GM19043 (cell line): ENCODE measurements around the gene VASH2.
"Not testable (repeated sequence)": the region's sequence is repeated elsewhere in the genome, so short reads cannot be mapped to it uniquely, and the experiment has no call there.

Source experiments
- ATAC-seq: cut with Tn5 transposase; IDR thresholded peaks from one replicate; pipeline ENCODE4 v1.9.1; 2021; ENCODE audit warnings: low read depth; ENCODE audit not compliant: unreplicated experiment

The VASH2 gene

DNA sequence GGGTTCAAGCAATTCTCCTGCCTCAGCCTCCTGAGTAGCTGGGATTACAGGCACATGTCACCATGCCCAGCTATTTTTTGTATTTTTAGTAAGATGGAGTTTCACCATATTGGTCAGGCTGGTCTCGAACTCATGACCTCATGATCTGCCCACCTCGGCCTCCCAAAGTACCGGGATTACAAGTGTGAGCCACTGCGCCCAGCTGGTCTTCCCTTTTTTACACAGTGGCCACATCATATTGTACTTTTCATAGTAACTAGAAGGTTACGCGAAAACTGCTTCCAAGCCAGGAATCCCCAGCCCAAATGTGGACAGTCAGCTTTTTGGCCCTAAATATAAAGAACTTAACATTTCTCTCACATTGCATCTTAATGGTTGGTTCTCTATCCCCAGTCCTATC lies 4.2 kb downstream of the VASH2 start:
- no peak for ATAC-seq

- ATAC-seq, result no peak
These were observed 4.8 kb downstream of the VASH2 start for GRCh38 chr1:212955098-212955497.

- no peak for ATAC-seq
These were observed 5.8 kb downstream of the VASH2 start for GRCh38 chr1:212955961-212956620.

DNA sequence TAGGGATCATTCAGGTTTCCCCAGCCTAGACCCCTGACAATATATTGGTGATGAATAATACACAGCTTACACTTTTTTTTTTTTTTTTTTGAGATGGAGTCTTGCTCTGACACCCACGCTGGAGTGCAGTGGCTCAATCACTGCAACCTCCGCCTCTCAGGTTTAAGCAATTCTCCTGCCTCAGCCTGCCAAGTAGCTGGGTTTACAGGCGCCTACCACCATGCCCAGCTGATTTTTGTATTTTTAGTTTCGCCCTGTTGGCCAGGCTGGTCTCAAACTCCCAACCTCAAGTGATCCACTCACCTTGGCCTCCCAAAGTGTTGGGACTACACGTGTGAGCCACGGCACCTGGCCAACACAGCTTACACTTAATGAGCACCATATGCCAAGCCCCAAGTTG lies 7.2 kb downstream of the VASH2 start:
- ATAC-seq, result no peak

DNA sequence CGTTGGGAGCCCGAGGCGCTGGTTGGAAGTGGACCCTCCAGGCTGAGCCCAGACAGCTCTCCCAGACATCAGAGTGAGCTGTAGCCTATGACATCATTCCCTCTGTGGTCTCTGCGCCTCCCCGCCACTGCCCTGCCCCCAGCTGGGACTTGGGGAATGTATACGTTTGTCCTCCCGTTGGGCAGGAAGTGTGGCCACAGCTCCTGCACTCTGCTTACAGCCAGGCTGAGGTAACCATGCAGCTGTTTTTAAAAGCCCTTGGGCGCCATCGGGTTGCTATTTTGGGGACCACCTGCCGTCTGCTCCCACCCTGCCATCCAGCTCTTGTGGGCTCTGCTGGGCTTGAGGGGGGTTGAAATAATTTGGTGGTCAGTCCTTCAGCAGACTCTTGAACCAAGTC lies 7.8 kb downstream of the VASH2 start:
- no peak for ATAC-seq

DNA sequence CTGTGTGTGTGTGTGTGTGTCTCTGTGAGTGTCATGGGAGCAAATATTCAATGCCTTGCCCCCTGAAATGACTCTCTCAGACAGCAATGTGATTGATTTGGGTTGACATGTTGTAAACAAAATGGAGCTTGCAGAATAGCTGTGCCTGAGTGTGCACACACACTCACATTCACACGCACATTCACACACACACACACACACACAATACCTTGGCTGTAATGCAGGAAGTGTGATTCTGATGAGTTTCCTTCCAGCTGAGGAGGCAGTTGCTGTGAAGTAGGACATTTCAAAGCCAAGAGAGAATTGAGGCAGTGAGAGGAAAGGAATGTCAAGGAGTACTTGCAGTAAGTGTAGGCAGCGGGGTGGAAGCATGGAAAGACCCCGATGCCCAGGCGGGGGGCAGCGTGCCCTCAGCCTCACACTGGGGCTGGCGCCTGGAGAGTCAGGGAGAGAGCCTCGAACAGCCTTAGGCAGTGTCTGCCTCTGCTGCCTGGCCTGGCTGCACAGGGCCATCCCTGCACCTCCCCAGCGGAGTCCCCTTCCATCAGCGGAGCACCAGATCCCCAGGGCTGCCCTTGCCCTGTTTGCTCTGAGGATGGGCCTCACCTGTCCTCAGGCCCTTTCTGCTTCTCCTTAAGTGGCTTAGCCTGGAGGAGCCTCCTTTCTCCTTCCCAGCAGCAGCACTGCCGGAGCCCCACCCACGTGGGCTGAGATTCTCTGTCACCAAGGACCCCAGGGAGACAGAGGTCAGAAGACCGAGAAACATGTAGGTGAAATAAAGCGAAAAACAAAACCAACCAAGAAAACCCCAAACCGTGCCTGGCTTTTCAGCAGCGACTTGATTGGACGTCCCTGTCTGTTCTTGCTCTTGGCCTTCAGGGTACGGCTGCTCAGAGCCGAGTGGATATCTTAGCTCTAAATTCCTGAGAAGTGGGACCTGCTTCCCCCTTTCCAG lies 9.2 kb downstream of the VASH2 start:
- peak; percentile 69 for ATAC-seq

GRCh38 chr1:212960932-212961331 lies 10.6 kb downstream of the VASH2 start:
- no peak for ATAC-seq

GRCh38 chr1:212962509-212962908 lies 12.2 kb downstream of the VASH2 start:
- no peak for ATAC-seq

- ATAC-seq, result no peak
These were observed 13.8 kb downstream of the VASH2 start for GRCh38 chr1:212964102-212964501.

DNA sequence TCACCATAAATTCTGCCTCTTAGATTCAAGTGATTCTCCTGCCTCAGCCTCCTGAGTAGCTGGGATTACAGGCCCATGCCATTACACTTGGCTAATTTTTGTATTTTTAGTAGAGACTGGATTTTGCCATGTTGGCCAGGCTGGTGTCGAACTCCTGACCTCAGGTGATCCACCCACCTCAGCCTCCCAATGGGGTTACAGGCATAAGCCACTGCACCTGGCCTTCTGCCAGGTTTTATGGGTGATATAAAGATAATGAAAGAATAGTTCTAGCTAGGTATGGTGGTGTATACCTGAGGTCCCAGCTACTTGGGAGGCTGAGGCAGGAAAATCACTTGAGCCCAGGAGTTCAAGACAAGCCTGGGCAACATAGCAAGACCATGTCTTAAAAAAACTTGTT lies 14.7 kb downstream of the VASH2 start:
- not testable (repeated sequence) for ATAC-seq

DNA sequence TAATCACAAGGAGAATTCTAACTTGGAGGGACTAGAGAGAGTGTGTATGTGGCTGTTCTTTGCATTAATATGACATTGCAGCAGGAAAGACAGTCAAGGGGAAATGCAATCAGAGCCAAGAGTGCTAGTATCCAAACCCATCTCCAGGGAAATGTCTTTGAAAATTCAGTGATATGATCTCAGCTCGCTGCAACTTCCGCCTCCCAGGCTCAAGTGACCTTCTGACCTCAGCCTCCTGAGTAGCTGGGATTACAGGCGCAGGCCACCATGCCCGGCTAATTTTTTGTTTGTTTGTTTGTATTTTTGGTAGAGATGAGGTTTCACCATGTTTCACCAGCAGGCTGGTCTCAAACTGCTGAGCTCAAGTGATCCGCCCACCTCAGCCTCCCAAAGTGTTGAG lies 16.3 kb downstream of the VASH2 start:
- no peak for ATAC-seq

DNA sequence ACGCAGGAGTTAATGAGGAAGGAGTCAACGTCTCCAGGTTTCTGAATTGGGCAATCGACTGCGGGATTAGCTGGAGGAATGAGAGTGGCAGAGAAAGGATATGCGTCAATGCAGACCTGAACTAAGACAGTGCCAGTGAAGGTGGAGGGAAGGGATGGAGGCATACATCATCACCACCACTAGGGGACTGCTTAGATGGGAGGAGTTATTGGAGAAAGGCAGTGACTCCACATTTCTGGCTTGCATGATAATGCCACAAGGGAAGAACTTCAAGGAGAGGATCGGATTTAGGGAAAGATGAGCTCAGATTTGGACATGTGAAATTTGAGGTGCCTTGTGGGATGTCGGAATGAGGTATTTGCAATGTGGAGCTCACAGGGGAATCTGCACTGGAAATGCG lies 17.5 kb downstream of the VASH2 start:
- ATAC-seq, result no peak

DNA sequence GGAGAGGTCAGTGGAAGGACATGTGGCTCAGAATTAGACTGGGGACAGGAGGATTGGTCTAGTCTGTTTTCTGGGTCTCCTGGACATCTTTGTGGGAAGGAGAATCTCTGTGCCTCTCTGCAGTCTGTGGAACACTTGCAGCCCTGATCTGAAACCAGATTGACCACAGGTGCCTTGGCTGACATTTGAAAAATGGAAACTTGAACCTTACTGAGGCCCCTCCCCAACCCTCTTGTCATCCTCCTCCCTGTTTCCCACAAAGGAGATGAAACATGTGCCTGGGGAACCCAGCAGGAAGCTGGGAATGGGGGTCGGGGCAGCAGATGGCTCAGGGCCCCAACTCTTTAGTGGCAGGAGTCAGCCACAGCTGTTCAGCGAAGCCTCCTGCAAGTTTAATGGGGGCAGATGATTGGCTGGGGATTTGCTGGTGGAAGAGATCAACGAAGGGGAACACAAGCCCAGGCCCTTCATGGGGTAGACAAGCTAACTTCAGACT lies 18.1 kb downstream of the VASH2 start:
- peak; percentile 53 for ATAC-seq

GRCh38 chr1:212970085-212970484 lies 19.7 kb downstream of the VASH2 start:
- ATAC-seq, result no peak

DNA sequence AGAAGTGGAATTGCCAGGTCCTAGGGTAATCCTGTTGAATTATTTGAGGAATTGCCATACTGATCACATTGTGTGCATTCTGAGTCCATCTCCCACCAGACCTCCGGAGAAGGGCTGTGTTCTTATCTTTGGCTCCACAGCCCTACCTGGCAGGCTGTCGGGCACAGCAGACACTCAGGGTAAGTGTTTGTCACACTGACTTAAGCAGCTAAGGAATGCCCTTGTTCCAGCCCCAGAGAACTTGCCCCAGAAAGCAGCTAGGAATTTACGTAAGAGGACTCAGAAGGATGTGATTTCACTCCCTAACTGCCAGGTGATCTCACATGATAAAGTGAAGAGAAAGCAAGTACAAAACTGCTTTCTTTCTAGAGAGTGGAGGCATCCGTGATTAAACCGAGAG lies 21.0 kb downstream of the VASH2 start:
- no peak for ATAC-seq

- ATAC-seq, result no peak
These were observed 23.1 kb downstream of the VASH2 start for GRCh38 chr1:212973426-212973825.

- no peak for ATAC-seq
These were observed 23.6 kb downstream of the VASH2 start for GRCh38 chr1:212973899-212974298.

DNA sequence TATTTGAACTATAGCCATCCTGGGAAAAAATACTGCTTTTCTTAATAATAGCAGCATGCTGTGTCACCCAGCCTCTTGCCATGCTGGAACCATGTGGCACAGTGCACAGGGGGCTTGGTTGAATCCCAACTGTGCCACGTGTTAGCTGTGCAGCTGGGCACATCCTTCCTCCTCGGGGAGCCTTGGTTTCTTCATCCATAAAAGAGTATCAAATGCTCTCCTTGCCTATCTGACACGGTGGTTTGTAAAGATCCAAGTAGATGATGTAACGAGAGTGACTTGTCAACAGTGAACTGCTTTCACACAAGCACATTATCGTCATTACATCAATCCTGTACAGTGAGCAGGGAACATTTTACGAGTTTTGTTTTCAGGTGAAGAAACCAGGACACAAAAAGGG lies 24.4 kb downstream of the VASH2 start:
- ATAC-seq, result no peak

- no peak for ATAC-seq
These were observed 25.0 kb downstream of the VASH2 start for GRCh38 chr1:212975111-212975918.

GRCh38 chr1:212976586-212976985 lies 26.2 kb downstream of the VASH2 start:
- ATAC-seq, result no peak
